AG04450 (cell line): ENCODE measurements around the gene SLC16A9. TPM values are rescaled to one million over a fixed set of nuclear protein-coding genes. Genes with fewer than 3 reads are reported as not detected.
A peak's percentile ranks its signal among the peaks of the same experiment; 100 is the strongest.

Source experiments
- CTCF ChIA-PET: fragments of 300-600, 350-600 bp; formaldehyde crosslinking; extraction: SDS; loops from one replicate; lab custom pipeline; 2022; ENCODE audit warnings: antibody characterized with exemption, inconsistent platforms; lab: Charles Lee
- POLR2A ChIA-PET: fragments of 350-600 bp; formaldehyde crosslinking; extraction: SDS; loops from one replicate; lab custom pipeline; 2021; ENCODE audit warnings: antibody characterized with exemption, inconsistent platforms; lab: Yijun Ruan, JAX
- DNase-seq: peaks from one replicate; pipeline ENCODE4 v3.0.0-alpha.2; 2011; ENCODE audit warnings: low read depth, low spot score
- H3K27ac ChIP-seq: one replicate; pipeline ENCODE4 v1.5.1; 2012; ENCODE audit warnings: low read depth, low read length, control low read depth
- H3K27me3 ChIP-seq: one replicate; pipeline ENCODE4 v1.6.0; 2012; ENCODE audit warnings: low read length; ENCODE audit not compliant: control insufficient read depth, insufficient read depth
- H3K4me3 ChIP-seq: 2 replicates; pipeline ENCODE4 v1.5.1; 2011; ENCODE audit warnings: mild to moderate bottlenecking, low read depth, low read length, control low read depth
- H3K9me3 ChIP-seq: 2 replicates; pipeline ENCODE4 v1.5.1; 2012; ENCODE audit warnings: low read length; ENCODE audit not compliant: control insufficient read depth, insufficient read depth
- polyA minus RNA-seq: library from RNA; depleted of rRNA, polyadenylated mRNA; stranded (reverse); fragments of >200 nt; gene quantifications from 2 replicates; pipeline ENCODE4 v1.2.3, GENCODE V29; 2011; rRNA and poly(A)+ RNA removed
- polyA plus RNA-seq: library from polyadenylated mRNA; depleted of rRNA; stranded (reverse); fragments of >200 nt; gene quantifications from 2 replicates; pipeline ENCODE4 v1.2.3, GENCODE V29; 2011; rRNA removed
- TF ChIP-seq, protein P1 (sequence below): IDR thresholded peaks from 2 replicates; pipeline ENCODE4 v1.5.1; 2011; ENCODE audit warnings: low read depth, low read length, control low read depth, inconsistent platforms

The SLC16A9 gene, protein sequence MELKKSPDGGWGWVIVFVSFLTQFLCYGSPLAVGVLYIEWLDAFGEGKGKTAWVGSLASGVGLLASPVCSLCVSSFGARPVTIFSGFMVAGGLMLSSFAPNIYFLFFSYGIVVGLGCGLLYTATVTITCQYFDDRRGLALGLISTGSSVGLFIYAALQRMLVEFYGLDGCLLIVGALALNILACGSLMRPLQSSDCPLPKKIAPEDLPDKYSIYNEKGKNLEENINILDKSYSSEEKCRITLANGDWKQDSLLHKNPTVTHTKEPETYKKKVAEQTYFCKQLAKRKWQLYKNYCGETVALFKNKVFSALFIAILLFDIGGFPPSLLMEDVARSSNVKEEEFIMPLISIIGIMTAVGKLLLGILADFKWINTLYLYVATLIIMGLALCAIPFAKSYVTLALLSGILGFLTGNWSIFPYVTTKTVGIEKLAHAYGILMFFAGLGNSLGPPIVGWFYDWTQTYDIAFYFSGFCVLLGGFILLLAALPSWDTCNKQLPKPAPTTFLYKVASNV
- polyA plus RNA-seq (0.06 and 0.12 TPM in 2 replicates), polyA minus RNA-seq (0.17 TPM in 1 of 2 replicates, not detected in the other)

DNA sequence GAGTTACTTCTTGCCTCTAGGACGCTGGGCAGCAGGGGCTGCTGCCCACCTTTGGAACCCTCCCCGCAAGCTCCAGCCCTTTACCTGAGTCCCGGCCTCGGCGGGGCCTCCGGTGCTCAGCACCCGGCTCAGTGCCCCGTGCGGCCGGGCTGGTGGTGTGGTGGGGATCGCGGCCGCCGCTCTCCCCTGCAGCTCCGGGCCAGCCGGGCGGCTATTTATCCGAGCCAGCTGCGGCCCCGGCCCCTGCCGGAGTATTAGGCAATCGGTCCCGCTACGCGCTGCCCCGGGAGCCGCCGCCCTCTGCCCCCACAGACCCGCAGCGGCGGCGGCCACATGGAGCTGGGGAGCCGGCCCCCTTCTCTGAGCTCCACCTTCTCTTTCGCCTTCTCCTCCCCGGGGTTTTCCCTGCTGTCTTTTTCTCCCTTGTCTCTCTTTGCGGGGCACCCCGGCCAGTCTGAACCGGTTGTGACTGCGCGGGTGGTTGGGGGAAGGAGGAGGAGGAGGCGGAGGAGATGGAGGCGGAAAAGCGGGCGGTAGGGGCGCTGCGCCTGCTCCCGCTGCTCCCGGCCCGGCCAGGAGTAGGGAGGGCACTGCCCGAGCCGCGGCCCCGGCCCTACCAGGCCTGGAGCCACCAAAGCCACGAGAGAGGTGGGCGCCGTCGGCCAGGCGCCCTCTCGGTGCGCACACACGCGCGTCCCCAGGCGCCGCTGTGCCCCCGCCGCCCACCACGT lies at the start of gene SLC16A9:
Gene SLC16A9 (minus strand): TSS at position 456 of the 731 bp plus-strand sequence. CDS start 25,559 bp downstream, outside the sequence.
- ChIA-PET POLR2A (no interaction called here), CTCF (interaction anchor here (0.5 to 1.0 kb wide), 4 partner anchors 43 to 288 kb away, joined by 3 to 4 read pairs (median 3); no protein-coding TSS in a partner anchor)
- Histone ChIP-seq H3K27me3 (peaks cover 41% of the 10 kb centered on the region), H3K27ac (no peak within 1 kb of the TSS), H3K9me3 (no peaks in the 10 kb centered on the region; the same call in 1 of the 2 replicates), H3K4me3 (peak within 1 kb of the TSS; percentile 51)
- TF ChIP-seq, protein P1, sequence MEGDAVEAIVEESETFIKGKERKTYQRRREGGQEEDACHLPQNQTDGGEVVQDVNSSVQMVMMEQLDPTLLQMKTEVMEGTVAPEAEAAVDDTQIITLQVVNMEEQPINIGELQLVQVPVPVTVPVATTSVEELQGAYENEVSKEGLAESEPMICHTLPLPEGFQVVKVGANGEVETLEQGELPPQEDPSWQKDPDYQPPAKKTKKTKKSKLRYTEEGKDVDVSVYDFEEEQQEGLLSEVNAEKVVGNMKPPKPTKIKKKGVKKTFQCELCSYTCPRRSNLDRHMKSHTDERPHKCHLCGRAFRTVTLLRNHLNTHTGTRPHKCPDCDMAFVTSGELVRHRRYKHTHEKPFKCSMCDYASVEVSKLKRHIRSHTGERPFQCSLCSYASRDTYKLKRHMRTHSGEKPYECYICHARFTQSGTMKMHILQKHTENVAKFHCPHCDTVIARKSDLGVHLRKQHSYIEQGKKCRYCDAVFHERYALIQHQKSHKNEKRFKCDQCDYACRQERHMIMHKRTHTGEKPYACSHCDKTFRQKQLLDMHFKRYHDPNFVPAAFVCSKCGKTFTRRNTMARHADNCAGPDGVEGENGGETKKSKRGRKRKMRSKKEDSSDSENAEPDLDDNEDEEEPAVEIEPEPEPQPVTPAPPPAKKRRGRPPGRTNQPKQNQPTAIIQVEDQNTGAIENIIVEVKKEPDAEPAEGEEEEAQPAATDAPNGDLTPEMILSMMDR, result peak; percentile 43
- no peak for DNase-seq

DNA sequence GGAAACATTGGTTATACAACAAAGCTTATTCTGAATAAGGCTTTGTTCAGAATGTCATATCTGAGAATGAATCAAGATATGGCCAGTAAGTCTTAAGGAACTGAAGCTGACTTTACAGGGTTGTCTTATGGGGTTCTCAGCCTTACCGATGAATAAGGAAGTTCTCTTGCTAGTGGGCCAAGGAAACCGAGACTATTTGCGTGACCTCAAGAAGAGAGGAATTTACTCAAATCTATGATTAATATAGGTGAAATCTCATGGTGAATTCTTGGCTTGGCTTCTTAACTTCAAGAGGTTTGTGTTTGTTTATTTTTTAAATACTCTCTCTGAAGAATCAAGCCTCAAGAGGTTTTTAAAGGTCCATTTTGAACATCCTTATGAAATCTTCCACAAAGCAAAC lies 48.3 kb upstream of the SLC16A9 start:
- POLR2A ChIA-PET, result no interaction called here
- H3K9me3 ChIP-seq, result no peaks in the 10 kb centered on the region
- no peaks in the 10 kb centered on the region for H3K27me3 ChIP-seq
- CTCF ChIA-PET, result interaction anchor here (1.0 kb wide), 1 partner anchor 342 kb away, joined by 3 read pairs; no protein-coding TSS in a partner anchor
- H3K4me3 ChIP-seq, result no peak overlapping the region
- H3K27ac ChIP-seq, result no peak overlapping the region
- TF ChIP-seq, protein P1, result no peak
- DNase-seq, result peak; percentile 21

DNA sequence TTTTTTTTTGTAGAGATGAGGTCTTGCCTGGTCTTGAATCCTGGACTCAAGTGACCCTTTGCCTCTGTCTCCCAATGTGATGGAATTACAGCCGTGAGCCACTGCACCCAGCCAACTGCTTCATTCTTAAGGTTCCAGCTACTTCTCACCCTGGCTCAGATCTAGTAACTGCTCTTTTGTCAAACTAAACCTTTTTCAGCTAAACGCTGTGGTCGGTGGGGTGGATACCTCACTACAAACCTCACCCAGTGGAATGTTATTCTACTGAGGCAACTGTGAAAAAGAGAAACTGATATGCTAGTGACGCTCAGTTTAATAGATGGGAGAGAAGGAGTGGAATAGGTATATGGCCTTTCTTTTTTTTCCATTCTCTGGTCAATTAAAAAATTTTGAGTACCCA lies 45.3 kb upstream of the SLC16A9 start:
- no peak overlapping the region for H3K27ac ChIP-seq
- ChIA-PET POLR2A (no interaction called here), CTCF (no interaction called here)
- H3K27me3 ChIP-seq, result no peaks in the 10 kb centered on the region
- DNase-seq, result no peak
- TF ChIP-seq, protein P1, result no peak
- H3K9me3 ChIP-seq, result no peaks in the 10 kb centered on the region
- H3K4me3 ChIP-seq, result no peak overlapping the region

DNA sequence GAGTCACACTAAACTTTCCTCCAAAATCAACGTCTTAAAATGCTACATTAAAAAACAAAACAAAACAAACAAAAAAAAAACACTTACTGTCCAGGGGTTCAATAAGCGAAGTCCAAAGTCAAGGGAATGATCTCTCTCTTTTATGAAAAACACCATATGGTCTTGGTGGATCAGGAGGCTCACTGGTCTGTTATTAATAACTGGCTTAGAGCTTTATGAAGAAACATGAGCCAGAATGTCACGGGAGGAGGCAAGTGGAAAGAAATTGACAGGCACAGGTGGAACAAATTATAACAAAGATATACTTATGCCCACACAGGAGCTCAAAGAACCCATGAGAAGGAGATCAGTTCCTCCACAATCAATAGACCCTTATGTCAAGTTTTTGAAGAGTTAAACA lies 43.6 kb upstream of the SLC16A9 start, which contains the start of gene MRLN:
Gene MRLN (minus strand): TSS at position 189 of the 400 bp plus-strand sequence.
- Histone ChIP-seq H3K27me3 (peaks cover 3% of the 10 kb centered on the region), H3K9me3 (no peaks in the 10 kb centered on the region), H3K27ac (no peak within 1 kb of the TSS), H3K4me3 (no peak within 1 kb of the TSS)
- DNase-seq, result no peak
- ChIA-PET POLR2A (no interaction called here), CTCF (interaction anchor here (0.7 kb wide), 1 partner anchor 19 kb away, joined by 8 read pairs; no protein-coding TSS in a partner anchor)
- TF ChIP-seq, protein P1, result no peak
